GM12878 (cell line): ENCODE measurements around the gene CADPS. TPM values are rescaled to one million over a fixed set of nuclear protein-coding genes. Genes with fewer than 3 reads are reported as not detected.

Experiments
- ATAC-seq: fragments of 200-7000 bp; cut with Tn5 transposase; 3 replicates; pipeline ENCODE4 v1.9.1; 2020; ENCODE audit warnings: mild to moderate bottlenecking, moderate library complexity
- BruUV-seq: library from RNA; stranded (reverse); fragments of 400-500 nt; replicated peaks from 2 replicates; lab custom pipeline; 2021; lab: Mats Ljungman, UMichigan
- CTCF ChIA-PET: fragments of 300-600 bp; sonication (Branson Sonifier 250); formaldehyde crosslinking; extraction: SDS; loops from one replicate; lab custom pipeline; 2021; ENCODE audit warnings: inconsistent platforms; lab: Yijun Ruan, JAX
- POLR2A ChIA-PET: fragments of 350-600 bp; formaldehyde crosslinking; extraction: SDS; loops from one replicate; lab custom pipeline; 2021; ENCODE audit warnings: inconsistent platforms; lab: Charles Lee
- RAD21 ChIA-PET: fragments of 300-600 bp; sonication (Branson Sonifier 250); formaldehyde crosslinking; loops from one replicate; lab custom pipeline; 2023; ENCODE audit warnings: antibody characterized with exemption; ENCODE audit not compliant: unreplicated experiment; lab: Charles Lee
- SMC1A ChIA-PET: fragments of 300-600 bp; sonication (Branson Sonifier 250); formaldehyde crosslinking; loops from one replicate; lab custom pipeline; 2023; ENCODE audit not compliant: unreplicated experiment, uncharacterized antibody; lab: Charles Lee
- DNase-seq: peaks from one replicate; pipeline ENCODE4 v3.0.0-alpha.2; 2011; ENCODE audit warnings: low read depth, low spot score
- FAIRE-seq: peaks from 3 replicates; lab custom pipeline; 2011; peaks lifted over from hg19 to GRCh38; lab: Jason Lieb, UNC
- H2AFZ ChIP-seq: 2 replicates; pipeline ENCODE4 v1.6.0; 2011; ENCODE audit warnings: low read depth, low read length, control low read depth; ENCODE audit not compliant: control insufficient read depth
- H3K27ac ChIP-seq: 2 replicates; pipeline ENCODE4 v1.5.1; 2011; ENCODE audit warnings: control low read depth; ENCODE audit not compliant: control insufficient read depth, insufficient read depth
- H3K27me3 ChIP-seq, 2 experiments: replicated peaks in 1 of 2; 2 replicates each; pipeline versions ENCODE4 v1.6.0 to v1.6.1; 2011; ENCODE audit warnings: low read length in 1 of 2; ENCODE audit not compliant: control insufficient read depth in 2 of 2, insufficient read depth in 2 of 2
- H3K36me3 ChIP-seq, 2 experiments: 2 replicates each; pipeline ENCODE4 v1.5.1; 2011; ENCODE audit warnings: low read length in 1 of 2; ENCODE audit not compliant: control insufficient read depth in 2 of 2, insufficient read depth in 2 of 2
- H3K4me1 ChIP-seq: 2 replicates; pipeline ENCODE4 v1.6.1; 2011; ENCODE audit warnings: mild to moderate bottlenecking, low read length, moderate library complexity, mixed read lengths; ENCODE audit not compliant: control insufficient read depth, insufficient read depth
- H3K4me2 ChIP-seq: 2 replicates; pipeline ENCODE4 v1.6.0; 2011; ENCODE audit warnings: control low read depth; ENCODE audit not compliant: control insufficient read depth, insufficient read depth
- H3K4me3 ChIP-seq: fragments of 200-600 bp; sonication (generic); 2 replicates; pipeline ENCODE4 v1.5.1; 2016
- H3K79me2 ChIP-seq: 2 replicates; pipeline ENCODE4 v1.6.0; 2011; ENCODE audit warnings: low read length; ENCODE audit not compliant: control insufficient read depth, insufficient read depth
- H3K9ac ChIP-seq: 2 replicates; pipeline ENCODE4 v1.8.0; 2011; ENCODE audit warnings: low read length, control low read depth, mixed read lengths; ENCODE audit not compliant: control insufficient read depth, insufficient read depth
- H3K9me3 ChIP-seq: replicated peaks from 3 replicates; pipeline ENCODE4 v1.5.1; 2011; ENCODE audit warnings: mild to moderate bottlenecking, low read length; ENCODE audit not compliant: control insufficient read depth, insufficient read depth
- H4K20me1 ChIP-seq: 2 replicates; pipeline ENCODE4 v1.6.0; 2011; ENCODE audit not compliant: control insufficient read depth, insufficient read depth
- CEBPB ChIP-seq, 2 experiments: fragments of 150-350 bp in 1 of 2; IDR thresholded peaks; 2 replicates each; pipeline ENCODE4 v1.6.1; 2012 to 2014; ENCODE audit warnings: low read depth in 2 of 2, low read length in 2 of 2, borderline replicate concordance in 1 of 2, inconsistent platforms in 1 of 2
- CHD2 ChIP-seq: IDR thresholded peaks from 2 replicates; pipeline ENCODE4 v1.6.1; 2011; ENCODE audit warnings: low read depth, low read length, improper control_type of control experiment, borderline replicate concordance
- HDAC2 ChIP-seq: fragments of 200-600 bp; sonication (generic); IDR thresholded peaks from 2 replicates; pipeline ENCODE4 v1.6.1; 2017
- HDAC6 ChIP-seq: fragments of 200-600 bp; sonication (generic); IDR thresholded peaks from one replicate; pipeline ENCODE4 v1.8.0; 2017; ENCODE audit warnings: antibody characterized with exemption; ENCODE audit not compliant: unreplicated experiment
- IKZF1 ChIP-seq: fragments of 450-650 bp; conservative IDR thresholded peaks from 2 replicates; pipeline ENCODE4 v1.6.1; 2017; ENCODE audit warnings: antibody characterized with exemption, mild to moderate bottlenecking
- MYB ChIP-seq: fragments of 150-350 bp; IDR thresholded peaks from 2 replicates; pipeline ENCODE4 v1.6.1; 2014; ENCODE audit warnings: mild to moderate bottlenecking, low read depth, low read length, borderline replicate concordance
- NR2C1 ChIP-seq: fragments of 450-650 bp; IDR thresholded peaks from 2 replicates; pipeline ENCODE4 v1.6.1; 2017; ENCODE audit warnings: antibody characterized with exemption, mild to moderate bottlenecking, moderate library complexity
- RELA ChIP-seq: fragments of 450-650 bp; IDR thresholded peaks from 2 replicates; pipeline ENCODE4 v1.8.0; 2014; ENCODE audit warnings: borderline replicate concordance; ENCODE audit not compliant: partially characterized antibody
- TARDBP ChIP-seq: IDR thresholded peaks from 2 replicates; pipeline ENCODE4 v1.6.1; 2016; ENCODE audit warnings: borderline replicate concordance
- WGBS: methylation state at CpG from one replicate; pipeline ENCODE4 v1.1.6; 2016; ENCODE audit warnings: low lambda C conversion rate; ENCODE audit not compliant: insufficient replicate concordance, insufficient coverage; ENCODE audit errors: missing lambda C conversion rate; 5-methylcytosine and 5-hydroxymethylcytosine counted together
- in situ Hi-C: fragments of 300-500 bp; cut with MboI; formaldehyde crosslinking; loops from 9 replicates; pipeline ENCODE4 v1.14.3; 2018; ENCODE audit warnings: mixed read lengths
- intact Hi-C: fragments of 100-400 bp; cut with micrococcal nuclease; formaldehyde crosslinking; loops from one replicate; pipeline ENCODE4 v1.14.2; 2022; ENCODE audit not compliant: unreplicated experiment
- polyA plus RNA-seq, 11 experiments: library from polyadenylated mRNA; depleted of rRNA in 4 of 11; unstranded in 6 of 11; stranded (reverse) in 5 of 11; fragments of >200 nt; fragmentation: Nextera tagmentation in 4 of 11; fragmentation: Illumina TruSeq in 1 of 11; extraction: Ambion mirVana in 4 of 11; extraction: Trizol in 1 of 11; gene quantifications; 1 replicate in 1 of 11; 2 replicates in 10 of 11; pipeline versions ENCODE4 v1.2.1 to v1.2.3, GENCODE V29; 2011 to 2016; ENCODE audit warnings: inconsistent platforms in 2 of 11, missing spikeins in 2 of 11, low read depth in 1 of 11
- total RNA-seq, 4 experiments: library from RNA; depleted of rRNA in 3 of 4; stranded (reverse); fragments of >200 nt in 3 of 4; fragmentation: Illumina TruSeq in 1 of 4; extraction: Trizol in 1 of 4; gene quantifications; 2 replicates each; pipeline versions ENCODE4 v1.2.1 to v1.2.3, GENCODE V29; 2013 to 2021
- TF ChIP-seq, protein P1 (sequence below): fragments of 450-650 bp; IDR thresholded peaks from 2 replicates; pipeline ENCODE4 v1.6.1; 2016; ENCODE audit warnings: mild to moderate bottlenecking

Gene CADPS
- total and polyA plus RNA-seq, 10 of the 15 experiments (the other 5 are each of a cell fraction or from before 2014, with no cell fraction given) = 0.20 TPM; not detected in 9

DNA sequence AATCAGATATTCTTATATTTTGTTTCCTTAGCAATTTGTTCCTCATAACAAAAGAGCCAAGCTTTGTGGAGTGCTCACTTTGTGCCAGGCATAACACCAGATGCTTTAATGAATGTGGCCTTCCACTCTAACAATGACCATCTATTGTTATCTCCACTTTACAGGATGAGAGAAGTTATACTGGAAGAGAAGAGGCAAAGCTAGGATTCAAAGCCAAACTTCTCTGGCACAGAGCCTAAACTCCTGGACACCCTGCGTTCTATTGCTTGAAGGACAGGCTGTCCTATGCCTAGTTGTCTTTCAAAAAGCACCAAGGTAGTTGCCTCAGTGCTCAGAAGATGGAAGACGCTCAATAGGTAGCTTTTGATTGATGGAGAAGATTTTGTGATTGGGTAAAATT, 378.7 kb downstream of the CADPS start:
- ATAC-seq (no peak), DNase-seq (no peak), FAIRE-seq (no peak)
- WGBS = 9% methylated on average over 2 of the region's 2 CpGs
- Histone ChIP-seq H4K20me1 (no peaks in the 10 kb centered on the region), H3K36me3 (no peaks in the 10 kb centered on the region), H3K27me3 (no peaks in the 10 kb centered on the region), H3K27ac (no peak overlapping the region), H2AFZ (no peak overlapping the region), H3K4me2 (no peak overlapping the region), H3K9me3 (no peaks in the 10 kb centered on the region), H3K4me3 (no peak overlapping the region), H3K79me2 (no peaks in the 10 kb centered on the region), H3K4me1 (no peaks in the 10 kb centered on the region), H3K9ac (no peak overlapping the region)
- ChIA-PET CTCF (no interaction called here), POLR2A (no interaction called here), RAD21 (no interaction called here), SMC1A (no interaction called here)
- in situ Hi-C loops (no loop called here), intact Hi-C loops (no loop called here)
- TF ChIP-seq TARDBP (no peak), CEBPB (IDR thresholded peaks at IDR 0.05; ENCODE audit: borderline replicate concordance in 1 of 2, low read depth in 2 of 2, low read length in 2 of 2) (no peak), HDAC2 (no peak), RELA (no peak), MYB (no peak), NR2C1 (no peak), HDAC6 (no peak), IKZF1 (no peak), CHD2 (no peak)
- TF ChIP-seq, protein P1, sequence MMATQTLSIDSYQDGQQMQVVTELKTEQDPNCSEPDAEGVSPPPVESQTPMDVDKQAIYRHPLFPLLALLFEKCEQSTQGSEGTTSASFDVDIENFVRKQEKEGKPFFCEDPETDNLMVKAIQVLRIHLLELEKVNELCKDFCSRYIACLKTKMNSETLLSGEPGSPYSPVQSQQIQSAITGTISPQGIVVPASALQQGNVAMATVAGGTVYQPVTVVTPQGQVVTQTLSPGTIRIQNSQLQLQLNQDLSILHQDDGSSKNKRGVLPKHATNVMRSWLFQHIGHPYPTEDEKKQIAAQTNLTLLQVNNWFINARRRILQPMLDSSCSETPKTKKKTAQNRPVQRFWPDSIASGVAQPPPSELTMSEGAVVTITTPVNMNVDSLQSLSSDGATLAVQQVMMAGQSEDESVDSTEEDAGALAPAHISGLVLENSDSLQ = no peak
- no TSS peak for BruUV-seq
